B cell (primary cell): ENCODE data around the gene SLC43A3.
"Not testable (repeated sequence)": the region's sequence is repeated elsewhere in the genome, so short reads cannot be mapped to it uniquely, and the experiment has no call there.

Experiments used
- EZH2 ChIP-seq: IDR thresholded peaks from 2 replicates; pipeline ENCODE4 v1.6.1; 2012; ENCODE audit warnings: borderline replicate concordance, low read depth, mild to moderate bottlenecking, moderate library complexity, low read length; ENCODE audit not compliant: insufficient read depth, poor library complexity, severe bottlenecking
- TF ChIP-seq, protein P1 (sequence below): fragments of 200-600 bp; IDR thresholded peaks from one replicate; pipeline ENCODE4 v1.8.0; 2022; ENCODE audit warnings: antibody characterized with exemption, mild to moderate bottlenecking

DNA sequence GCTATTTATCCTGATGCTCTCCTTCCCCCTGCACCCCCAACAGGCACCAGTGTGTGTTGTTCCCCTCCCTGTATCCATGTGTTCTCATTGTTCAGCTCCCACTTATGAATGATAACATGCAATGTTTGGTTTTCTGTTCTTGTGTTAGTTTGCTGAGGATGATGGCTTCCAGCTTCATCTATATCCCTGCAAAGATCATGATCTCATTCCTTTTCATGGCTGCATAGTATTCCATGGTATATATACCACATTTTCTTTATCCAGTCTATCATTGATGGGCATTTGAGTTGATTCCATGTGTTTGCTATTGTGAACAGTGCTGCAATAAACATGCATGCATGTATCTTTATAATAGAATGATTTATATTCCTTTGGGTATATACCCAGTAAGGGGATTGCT, 65.5 kb downstream of the SLC43A3 start:
- TF ChIP-seq, protein P1, sequence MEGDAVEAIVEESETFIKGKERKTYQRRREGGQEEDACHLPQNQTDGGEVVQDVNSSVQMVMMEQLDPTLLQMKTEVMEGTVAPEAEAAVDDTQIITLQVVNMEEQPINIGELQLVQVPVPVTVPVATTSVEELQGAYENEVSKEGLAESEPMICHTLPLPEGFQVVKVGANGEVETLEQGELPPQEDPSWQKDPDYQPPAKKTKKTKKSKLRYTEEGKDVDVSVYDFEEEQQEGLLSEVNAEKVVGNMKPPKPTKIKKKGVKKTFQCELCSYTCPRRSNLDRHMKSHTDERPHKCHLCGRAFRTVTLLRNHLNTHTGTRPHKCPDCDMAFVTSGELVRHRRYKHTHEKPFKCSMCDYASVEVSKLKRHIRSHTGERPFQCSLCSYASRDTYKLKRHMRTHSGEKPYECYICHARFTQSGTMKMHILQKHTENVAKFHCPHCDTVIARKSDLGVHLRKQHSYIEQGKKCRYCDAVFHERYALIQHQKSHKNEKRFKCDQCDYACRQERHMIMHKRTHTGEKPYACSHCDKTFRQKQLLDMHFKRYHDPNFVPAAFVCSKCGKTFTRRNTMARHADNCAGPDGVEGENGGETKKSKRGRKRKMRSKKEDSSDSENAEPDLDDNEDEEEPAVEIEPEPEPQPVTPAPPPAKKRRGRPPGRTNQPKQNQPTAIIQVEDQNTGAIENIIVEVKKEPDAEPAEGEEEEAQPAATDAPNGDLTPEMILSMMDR, result not testable (repeated sequence)
- TF ChIP-seq EZH2, result not testable (repeated sequence)
